Panc1 (cell line): Measurements from ENCODE around the gene SSR2. TPM values are rescaled to one million over a fixed set of nuclear protein-coding genes. Genes with fewer than 3 reads are reported as not detected.

Experiments used
- ATAC-seq: fragments of 200-7000 bp; cut with Tn5 transposase; 2 replicates; pipeline ENCODE4 v1.9.1; 2020; ENCODE audit warnings: mild to moderate bottlenecking, moderate library complexity
- Bru-seq: library from RNA; stranded (reverse); fragments of 400-500 nt; gene quantifications from one replicate; lab custom pipeline; 2021; lab: Mats Ljungman, UMichigan
- BruChase-seq, 2 experiments: library from RNA; stranded (reverse); fragments of 400-500 nt; gene quantifications; one replicate each; lab custom pipeline; 2021; lab: Mats Ljungman, UMichigan
- BruUV-seq: library from RNA; stranded (reverse); fragments of 400-500 nt; replicated peaks from 2 replicates; lab custom pipeline; 2021; lab: Mats Ljungman, UMichigan
- CTCF ChIA-PET: fragments of 300-600 bp; sonication (Branson Sonifier 250); formaldehyde crosslinking; loops from one replicate; lab custom pipeline; 2022; ENCODE audit warnings: antibody characterized with exemption; lab: Charles Lee
- POLR2A ChIA-PET: fragments of 300-600 bp; sonication (Branson Sonifier 250); formaldehyde crosslinking; loops from one replicate; lab custom pipeline; 2022; ENCODE audit warnings: antibody characterized with exemption; lab: Charles Lee
- DNase-seq: peaks from one replicate; pipeline ENCODE4 v3.0.0-alpha.2; 2010; ENCODE audit warnings: low read depth, low spot score
- H3K27ac ChIP-seq: 2 replicates; pipeline ENCODE4 v1.5.1; 2011; ENCODE audit warnings: mild to moderate bottlenecking, low read length, inconsistent platforms
- H3K27me3 ChIP-seq: fragments of 200-500 bp; sonication (Bioruptor generic); 2 replicates; pipeline ENCODE4 v1.6.0; 2014; ENCODE audit warnings: low read length, inconsistent platforms; ENCODE audit not compliant: control insufficient read depth, insufficient read depth
- H3K36me3 ChIP-seq: fragments of 200-500 bp; sonication (Bioruptor generic); 2 replicates; pipeline ENCODE4 v1.5.1; 2014; ENCODE audit warnings: inconsistent platforms, mild to moderate bottlenecking, low read length, moderate library complexity; ENCODE audit not compliant: control insufficient read depth, insufficient read depth
- H3K4me1 ChIP-seq: 2 replicates; pipeline ENCODE4 v1.5.1; 2011; ENCODE audit warnings: inconsistent platforms, mild to moderate bottlenecking, low read length, moderate library complexity; ENCODE audit not compliant: control insufficient read depth, insufficient read depth
- H3K4me3 ChIP-seq, 2 experiments: 2 replicates each; pipeline ENCODE4 v1.5.1; 2011 to 2012; ENCODE audit warnings: low read depth in 2 of 2, low read length in 2 of 2, mild to moderate bottlenecking in 2 of 2, inconsistent platforms in 1 of 2, moderate library complexity in 1 of 2
- H3K9me3 ChIP-seq: fragments of 200-500 bp; sonication (Bioruptor generic); 2 replicates; pipeline ENCODE4 v1.5.1; 2014; ENCODE audit warnings: low read depth, mild to moderate bottlenecking, inconsistent platforms, low read length, moderate library complexity; ENCODE audit not compliant: control insufficient read depth, insufficient read depth
- POLR2AphosphoS5 ChIP-seq: IDR thresholded peaks from 2 replicates; pipeline ENCODE4 v1.6.1; 2012; ENCODE audit warnings: mild to moderate bottlenecking, low read depth, low read length, moderate library complexity
- SIN3A ChIP-seq: IDR thresholded peaks from 2 replicates; pipeline ENCODE4 v1.6.1; 2012; ENCODE audit warnings: low read depth, mild to moderate bottlenecking, low read length, moderate library complexity, borderline replicate concordance; ENCODE audit not compliant: insufficient read depth
- TCF7L2 ChIP-seq: IDR thresholded peaks from 2 replicates; pipeline ENCODE4 v1.6.1; 2011; ENCODE audit warnings: mild to moderate bottlenecking, low read depth, low read length, inconsistent platforms
- in situ Hi-C: cut with HindIII; loops from 2 replicates; pipeline ENCODE4 v1.10.0; 2016; ENCODE audit warnings: low sequenced_read_pairs, low pct_unique_long_range_greater_than_20kb
- intact Hi-C: fragments of 100-400 bp; cut with micrococcal nuclease; formaldehyde crosslinking; loops from one replicate; pipeline ENCODE4 v1.10.0; 2022; ENCODE audit not compliant: unreplicated experiment
- long read RNA-seq: library from polyadenylated mRNA; unstranded; transcript quantifications from one replicate; pipeline ENCODE4 v2.0.0, GENCODE V29; 2021; ENCODE audit not compliant: unreplicated experiment
- polyA plus RNA-seq: library from polyadenylated mRNA; unstranded; fragments of >200 nt; gene quantifications from one replicate; pipeline ENCODE4 v1.2.1, GENCODE V29; 2012; ENCODE audit warnings: missing spikeins; ENCODE audit not compliant: insufficient read length
- total RNA-seq: library from RNA; stranded (reverse); gene quantifications from one replicate; pipeline ENCODE4 v1.2.1, GENCODE V29; 2021; ENCODE audit not compliant: unreplicated experiment
- TF ChIP-seq, protein P1 (sequence below): fragments of 450-650 bp; IDR thresholded peaks from 2 replicates; pipeline ENCODE4 v1.5.1; 2017; ENCODE audit warnings: mild to moderate bottlenecking
- TF ChIP-seq, protein P2 (sequence below), 2 experiments: IDR thresholded peaks; 2 replicates each; pipeline ENCODE4 v1.6.1; 2011 to 2012; ENCODE audit warnings: low read depth in 2 of 2, control low read depth in 1 of 2, low read length in 1 of 2, mild to moderate bottlenecking in 1 of 2, moderate library complexity in 1 of 2; ENCODE audit not compliant: insufficient read depth in 1 of 2

SSR2 gene
- total RNA-seq (252 TPM), Bru-seq, nascent RNA (percentile 87 among the genes with signal in this experiment), BruChase-seq, experiment 1, labeled RNA remaining after a 2-hour chase (percentile 88 among the genes with signal in this experiment), BruChase-seq, experiment 2, labeled RNA remaining after a 6-hour chase (percentile 94 among the genes with signal in this experiment)
- polyA plus RNA-seq, result 250 TPM
- long read RNA-seq, transcript SSR2-209 (5 exons, 1,040 nt), result minor isoform, 7 of 248 reads
- long read RNA-seq, transcript SSR2-201 (6 exons, 1,116 nt), result major isoform, 193 of 248 reads
- long read RNA-seq, partial matches to known transcripts, result 28 of 248 reads
- long read RNA-seq, other reads (novel, unspliced or antisense), result 13 of 248 reads

DNA sequence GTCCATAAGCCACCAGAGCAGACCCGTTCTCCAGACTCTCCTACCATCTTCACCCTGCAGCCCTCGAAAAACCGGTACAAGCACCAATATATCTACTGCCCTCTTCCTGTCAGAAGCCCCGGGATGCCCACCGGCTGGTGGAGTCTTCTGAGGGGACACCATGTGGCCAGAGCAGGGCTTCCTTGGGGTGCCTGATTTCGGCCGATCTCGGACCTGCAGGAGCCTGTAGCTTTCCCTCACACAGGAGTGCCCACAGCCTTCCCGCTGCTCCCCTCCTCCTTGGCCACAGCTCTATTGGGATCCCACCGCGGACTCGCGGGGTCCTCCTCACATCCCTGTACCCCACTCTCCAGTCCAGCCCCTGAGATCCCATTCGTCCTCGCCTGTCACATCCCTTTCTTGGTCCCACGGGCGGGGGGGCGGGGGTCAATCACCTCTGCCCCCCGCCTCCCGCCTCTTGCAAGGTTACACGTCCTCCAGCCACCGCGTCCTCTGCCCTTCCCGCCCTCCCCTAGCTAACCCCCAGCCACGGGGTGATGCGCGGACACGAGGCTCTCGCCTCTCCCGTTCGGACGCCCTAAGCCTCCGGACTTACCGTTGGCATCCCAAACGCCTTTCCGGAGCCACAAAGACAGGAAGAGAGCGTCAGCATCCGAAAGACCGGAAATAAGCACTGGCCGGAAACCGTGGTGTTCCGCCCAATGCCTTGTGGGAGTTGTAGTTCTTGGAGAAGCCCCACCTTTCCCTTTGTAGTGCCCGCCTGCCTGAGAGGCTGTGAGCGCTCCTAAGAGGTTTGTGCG is at the start of gene SSR2:
SSR2 (minus strand) TSS at position 659 of the 800 bp plus-strand sequence. CDS start 784 bp downstream, outside the sequence.
- H3K4me3 ChIP-seq, result peak within 1 kb of the TSS; percentile 70 to 89
- H3K9me3 ChIP-seq, result no peaks in the 10 kb centered on the region
- DNase-seq (peak; percentile 78), ATAC-seq (peak; percentile 99)
- no TSS peak for BruUV-seq
- peak within 1 kb of the TSS; percentile 81 for H3K27ac ChIP-seq
- H3K27me3 ChIP-seq, result no peaks in the 10 kb centered on the region
- ChIA-PET POLR2A (interaction anchor here (0.6 kb wide), 1 partner anchor 379 kb away, joined by 8 read pairs; no protein-coding TSS in a partner anchor), CTCF (no interaction called here)
- peaks cover 4% of the 10 kb centered on the region; the same call in 1 of the 2 replicates for H3K36me3 ChIP-seq
- peak; percentile 78; the same call in 1 of the 2 replicates for TF ChIP-seq SIN3A
- peak; percentile 95 for TF ChIP-seq POLR2AphosphoS5
- TF ChIP-seq, protein P1, sequence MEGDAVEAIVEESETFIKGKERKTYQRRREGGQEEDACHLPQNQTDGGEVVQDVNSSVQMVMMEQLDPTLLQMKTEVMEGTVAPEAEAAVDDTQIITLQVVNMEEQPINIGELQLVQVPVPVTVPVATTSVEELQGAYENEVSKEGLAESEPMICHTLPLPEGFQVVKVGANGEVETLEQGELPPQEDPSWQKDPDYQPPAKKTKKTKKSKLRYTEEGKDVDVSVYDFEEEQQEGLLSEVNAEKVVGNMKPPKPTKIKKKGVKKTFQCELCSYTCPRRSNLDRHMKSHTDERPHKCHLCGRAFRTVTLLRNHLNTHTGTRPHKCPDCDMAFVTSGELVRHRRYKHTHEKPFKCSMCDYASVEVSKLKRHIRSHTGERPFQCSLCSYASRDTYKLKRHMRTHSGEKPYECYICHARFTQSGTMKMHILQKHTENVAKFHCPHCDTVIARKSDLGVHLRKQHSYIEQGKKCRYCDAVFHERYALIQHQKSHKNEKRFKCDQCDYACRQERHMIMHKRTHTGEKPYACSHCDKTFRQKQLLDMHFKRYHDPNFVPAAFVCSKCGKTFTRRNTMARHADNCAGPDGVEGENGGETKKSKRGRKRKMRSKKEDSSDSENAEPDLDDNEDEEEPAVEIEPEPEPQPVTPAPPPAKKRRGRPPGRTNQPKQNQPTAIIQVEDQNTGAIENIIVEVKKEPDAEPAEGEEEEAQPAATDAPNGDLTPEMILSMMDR, result no peak
- peak; percentile 100 for TF ChIP-seq TCF7L2
- TF ChIP-seq, protein P2, sequence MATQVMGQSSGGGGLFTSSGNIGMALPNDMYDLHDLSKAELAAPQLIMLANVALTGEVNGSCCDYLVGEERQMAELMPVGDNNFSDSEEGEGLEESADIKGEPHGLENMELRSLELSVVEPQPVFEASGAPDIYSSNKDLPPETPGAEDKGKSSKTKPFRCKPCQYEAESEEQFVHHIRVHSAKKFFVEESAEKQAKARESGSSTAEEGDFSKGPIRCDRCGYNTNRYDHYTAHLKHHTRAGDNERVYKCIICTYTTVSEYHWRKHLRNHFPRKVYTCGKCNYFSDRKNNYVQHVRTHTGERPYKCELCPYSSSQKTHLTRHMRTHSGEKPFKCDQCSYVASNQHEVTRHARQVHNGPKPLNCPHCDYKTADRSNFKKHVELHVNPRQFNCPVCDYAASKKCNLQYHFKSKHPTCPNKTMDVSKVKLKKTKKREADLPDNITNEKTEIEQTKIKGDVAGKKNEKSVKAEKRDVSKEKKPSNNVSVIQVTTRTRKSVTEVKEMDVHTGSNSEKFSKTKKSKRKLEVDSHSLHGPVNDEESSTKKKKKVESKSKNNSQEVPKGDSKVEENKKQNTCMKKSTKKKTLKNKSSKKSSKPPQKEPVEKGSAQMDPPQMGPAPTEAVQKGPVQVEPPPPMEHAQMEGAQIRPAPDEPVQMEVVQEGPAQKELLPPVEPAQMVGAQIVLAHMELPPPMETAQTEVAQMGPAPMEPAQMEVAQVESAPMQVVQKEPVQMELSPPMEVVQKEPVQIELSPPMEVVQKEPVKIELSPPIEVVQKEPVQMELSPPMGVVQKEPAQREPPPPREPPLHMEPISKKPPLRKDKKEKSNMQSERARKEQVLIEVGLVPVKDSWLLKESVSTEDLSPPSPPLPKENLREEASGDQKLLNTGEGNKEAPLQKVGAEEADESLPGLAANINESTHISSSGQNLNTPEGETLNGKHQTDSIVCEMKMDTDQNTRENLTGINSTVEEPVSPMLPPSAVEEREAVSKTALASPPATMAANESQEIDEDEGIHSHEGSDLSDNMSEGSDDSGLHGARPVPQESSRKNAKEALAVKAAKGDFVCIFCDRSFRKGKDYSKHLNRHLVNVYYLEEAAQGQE (IDR thresholded peaks at IDR 0.05; ENCODE audit: insufficient read depth in 1 of 2, low read depth in 2 of 2, low read length in 1 of 2), result no peak
- in situ Hi-C loops, result no loop called here
- intact Hi-C loops, result no loop called here
- H3K4me1 ChIP-seq, result peaks cover 6% of the 10 kb centered on the region; the same call in 1 of the 2 replicates

DNA sequence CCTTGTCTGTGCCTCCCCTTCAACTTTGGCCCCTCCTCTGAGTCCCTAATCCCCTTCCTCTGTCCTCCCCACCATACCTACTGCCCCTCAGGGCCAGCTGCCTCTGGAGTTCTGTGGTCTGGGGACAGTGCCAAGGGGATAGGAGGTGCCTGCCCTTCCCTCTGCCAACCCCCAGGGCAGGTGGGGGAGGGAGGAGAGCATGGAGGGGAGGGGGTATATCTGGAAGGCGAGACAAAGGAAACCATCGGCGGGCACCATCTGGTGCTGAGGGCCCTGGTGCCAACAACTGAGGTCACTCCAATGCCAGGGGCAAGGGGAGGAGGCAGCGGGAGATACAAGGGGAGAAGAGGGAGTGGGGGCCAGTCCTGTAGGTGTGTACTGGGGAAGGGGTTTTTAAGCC is 49.8 kb upstream of the SSR2 start:
- H3K9me3 ChIP-seq, result no peaks in the 10 kb centered on the region
- BruUV-seq, result no TSS peak
- DNase-seq (no peak), ATAC-seq (no peak)
- peak overlapping the region; percentile 36; the same call in 1 of the 2 replicates for H3K27ac ChIP-seq
- TF ChIP-seq, protein P2 (IDR thresholded peaks at IDR 0.05; ENCODE audit: insufficient read depth in 1 of 2, low read depth in 2 of 2, low read length in 1 of 2), result no peak
- TF ChIP-seq POLR2AphosphoS5 (no peak), TCF7L2 (no peak), SIN3A (no peak)
- TF ChIP-seq, protein P1, result no peak
- intact Hi-C loops (no loop called here), in situ Hi-C loops (no loop called here)
- POLR2A ChIA-PET, result no interaction called here
- H3K36me3 ChIP-seq, result no peaks in the 10 kb centered on the region
- no peaks in the 10 kb centered on the region for H3K27me3 ChIP-seq
- H3K4me3 ChIP-seq, result no peak overlapping the region
- CTCF ChIA-PET, result no interaction called here
- H3K4me1 ChIP-seq, result peaks cover 1% of the 10 kb centered on the region; the same call in 1 of the 2 replicates
